Measurements from ENCODE around the gene ANP32A.

ANP32A gene

GRCh38 chr15:68815598-68815997 lies 5.1 kb downstream of the ANP32A start:
- DNase-seq (ENCODE audit: low read depth), result peak; percentile 62

DNA sequence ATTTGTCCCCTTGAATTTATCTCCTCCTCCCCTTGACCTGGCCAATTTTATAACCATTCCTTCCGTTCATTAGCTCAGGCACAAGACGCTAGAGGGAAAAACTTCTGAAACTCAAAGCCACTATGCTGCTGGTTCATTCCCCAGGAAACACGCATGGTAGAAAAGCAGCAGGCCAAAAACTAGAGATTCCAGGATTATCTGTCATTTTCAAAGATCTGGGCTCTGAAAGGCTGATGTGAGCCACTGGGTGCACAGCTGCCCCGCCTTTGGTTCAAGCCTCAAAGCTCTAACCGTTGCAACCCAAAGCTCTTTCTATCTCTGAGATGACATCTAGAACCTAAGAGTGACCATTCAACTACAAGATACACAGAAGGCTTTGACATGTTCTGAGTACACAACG lies 6.1 kb downstream of the ANP32A start:
- no peak overlapping the region for H3K4me3 ChIP-seq (ENCODE audit: low read length)
- no peak for DNase-seq (ENCODE audit: low read depth)
- TF ChIP-seq, protein P1, sequence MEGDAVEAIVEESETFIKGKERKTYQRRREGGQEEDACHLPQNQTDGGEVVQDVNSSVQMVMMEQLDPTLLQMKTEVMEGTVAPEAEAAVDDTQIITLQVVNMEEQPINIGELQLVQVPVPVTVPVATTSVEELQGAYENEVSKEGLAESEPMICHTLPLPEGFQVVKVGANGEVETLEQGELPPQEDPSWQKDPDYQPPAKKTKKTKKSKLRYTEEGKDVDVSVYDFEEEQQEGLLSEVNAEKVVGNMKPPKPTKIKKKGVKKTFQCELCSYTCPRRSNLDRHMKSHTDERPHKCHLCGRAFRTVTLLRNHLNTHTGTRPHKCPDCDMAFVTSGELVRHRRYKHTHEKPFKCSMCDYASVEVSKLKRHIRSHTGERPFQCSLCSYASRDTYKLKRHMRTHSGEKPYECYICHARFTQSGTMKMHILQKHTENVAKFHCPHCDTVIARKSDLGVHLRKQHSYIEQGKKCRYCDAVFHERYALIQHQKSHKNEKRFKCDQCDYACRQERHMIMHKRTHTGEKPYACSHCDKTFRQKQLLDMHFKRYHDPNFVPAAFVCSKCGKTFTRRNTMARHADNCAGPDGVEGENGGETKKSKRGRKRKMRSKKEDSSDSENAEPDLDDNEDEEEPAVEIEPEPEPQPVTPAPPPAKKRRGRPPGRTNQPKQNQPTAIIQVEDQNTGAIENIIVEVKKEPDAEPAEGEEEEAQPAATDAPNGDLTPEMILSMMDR (IDR thresholded peaks at IDR 0.05; ENCODE audit: insufficient read depth, low read depth, low read length, missing control alignments), result no peak

More at GRCh38 chr15:68815598-68815997, 5.1 kb downstream of the ANP32A start:
- H3K4me3 ChIP-seq (ENCODE audit: low read length), result no peak overlapping the region
- TF ChIP-seq, protein P1 (IDR thresholded peaks at IDR 0.05; ENCODE audit: insufficient read depth, low read depth, low read length, missing control alignments), result no peak

GRCh38 chr15:68812597-68813431 lies 7.9 kb downstream of the ANP32A start:
- DNase-seq (ENCODE audit: low read depth), result no peak
- H3K4me3 ChIP-seq (ENCODE audit: low read length), result no peak overlapping the region
- TF ChIP-seq, protein P1 (IDR thresholded peaks at IDR 0.05; ENCODE audit: insufficient read depth, low read depth, low read length, missing control alignments), result no peak

- TF ChIP-seq, protein P1 (IDR thresholded peaks at IDR 0.05; ENCODE audit: insufficient read depth, low read depth, low read length, missing control alignments), result no peak
- DNase-seq (ENCODE audit: low read depth), result no peak
- H3K4me3 ChIP-seq (ENCODE audit: low read length), result no peak overlapping the region
Observed at GRCh38 chr15:68812069-68812468, 8.6 kb downstream of the ANP32A start.

GRCh38 chr15:68809517-68809916 lies 11.2 kb downstream of the ANP32A start:
- TF ChIP-seq, protein P1 (IDR thresholded peaks at IDR 0.05; ENCODE audit: insufficient read depth, low read depth, low read length, missing control alignments), result no peak
- no peak overlapping the region for H3K4me3 ChIP-seq (ENCODE audit: low read length)
- no peak for DNase-seq (ENCODE audit: low read depth)

DNA sequence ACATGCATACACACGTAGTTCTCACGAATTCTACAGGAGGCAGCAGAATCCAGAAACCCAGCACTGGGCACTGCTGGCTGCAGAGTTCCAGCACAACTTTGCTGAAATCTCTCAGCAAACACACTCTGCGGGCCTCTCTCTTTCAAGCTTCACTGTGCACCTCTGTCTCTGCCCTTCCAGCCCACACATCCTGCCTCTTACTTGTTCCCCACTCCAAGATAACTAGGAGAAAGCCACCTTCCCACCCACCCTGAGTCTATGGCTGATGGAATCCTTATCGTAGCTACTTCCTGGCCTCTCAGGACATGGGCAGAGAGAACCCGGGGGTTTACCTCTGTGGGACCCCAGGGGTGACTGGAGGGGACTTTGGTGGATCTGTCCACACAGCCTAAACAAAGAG lies 11.9 kb downstream of the ANP32A start:
- H3K4me3 ChIP-seq (ENCODE audit: low read length), result no peak overlapping the region
- DNase-seq (ENCODE audit: low read depth), result no peak
- TF ChIP-seq, protein P1 (IDR thresholded peaks at IDR 0.05; ENCODE audit: insufficient read depth, low read depth, low read length, missing control alignments), result no peak

DNA sequence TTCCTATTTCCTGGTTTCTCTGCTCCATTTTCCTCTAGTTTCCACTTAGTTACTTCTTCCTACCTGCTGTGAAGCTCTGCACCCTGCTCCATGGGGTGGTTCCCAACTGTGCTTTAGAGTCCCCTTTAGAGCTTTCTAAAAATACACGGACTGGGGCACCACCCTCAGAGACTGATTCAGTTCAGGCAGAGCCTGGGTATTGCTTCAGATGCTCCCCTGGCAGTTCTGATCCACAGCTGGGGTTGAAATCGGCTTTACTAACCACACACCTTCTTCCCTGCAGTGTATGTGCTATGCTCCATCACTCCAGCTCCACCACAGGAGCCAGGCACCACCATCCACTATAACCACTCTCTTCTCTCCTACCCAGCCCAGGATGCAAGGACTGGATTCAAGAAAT lies 12.6 kb downstream of the ANP32A start:
- no peak for DNase-seq (ENCODE audit: low read depth)
- TF ChIP-seq, protein P1 (IDR thresholded peaks at IDR 0.05; ENCODE audit: insufficient read depth, low read depth, low read length, missing control alignments), result no peak
- H3K4me3 ChIP-seq (ENCODE audit: low read length), result no peak overlapping the region

All from epithelial cell of esophagus (primary cell).